ENCODE data around the gene DCDC2C.

DNA sequence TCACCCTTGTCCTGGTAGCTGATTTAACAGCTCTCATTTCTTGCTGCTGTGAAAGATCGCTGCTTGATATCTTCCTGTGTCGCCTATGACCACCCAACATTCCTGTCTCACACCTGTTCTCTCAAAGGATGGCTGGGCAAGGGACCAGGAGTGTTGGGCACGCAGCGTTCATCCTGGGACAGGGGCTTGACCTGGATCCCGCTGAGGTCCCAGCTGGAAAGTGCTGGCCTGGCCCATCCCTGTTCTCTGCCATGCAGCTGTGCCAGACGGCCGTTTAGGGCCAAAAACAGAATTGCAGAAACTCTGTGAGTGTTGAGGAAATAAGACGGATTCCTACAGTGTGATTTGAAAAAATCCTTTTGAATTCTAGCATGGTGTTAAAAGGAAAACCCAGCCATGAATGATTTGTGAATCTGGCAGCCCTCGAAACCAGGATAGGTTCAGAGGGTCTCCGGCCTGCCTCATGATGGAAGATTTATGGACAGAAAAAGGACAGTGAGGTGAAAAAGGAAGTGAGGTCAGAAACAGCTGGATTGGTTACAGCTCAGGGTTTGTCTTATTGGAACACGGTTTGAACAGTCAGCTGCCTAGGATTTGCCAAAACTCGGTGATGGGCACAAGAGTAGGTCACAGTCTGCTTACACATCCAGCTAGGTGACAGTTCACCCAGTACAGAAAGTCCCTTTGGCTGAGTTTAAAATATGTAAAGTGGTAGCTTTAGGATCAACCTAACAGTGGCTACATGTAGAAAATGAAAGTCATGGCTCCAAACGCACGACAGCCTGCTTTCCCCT lies 164.8 kb downstream of the DCDC2C start:
- TF ChIP-seq, protein P1, sequence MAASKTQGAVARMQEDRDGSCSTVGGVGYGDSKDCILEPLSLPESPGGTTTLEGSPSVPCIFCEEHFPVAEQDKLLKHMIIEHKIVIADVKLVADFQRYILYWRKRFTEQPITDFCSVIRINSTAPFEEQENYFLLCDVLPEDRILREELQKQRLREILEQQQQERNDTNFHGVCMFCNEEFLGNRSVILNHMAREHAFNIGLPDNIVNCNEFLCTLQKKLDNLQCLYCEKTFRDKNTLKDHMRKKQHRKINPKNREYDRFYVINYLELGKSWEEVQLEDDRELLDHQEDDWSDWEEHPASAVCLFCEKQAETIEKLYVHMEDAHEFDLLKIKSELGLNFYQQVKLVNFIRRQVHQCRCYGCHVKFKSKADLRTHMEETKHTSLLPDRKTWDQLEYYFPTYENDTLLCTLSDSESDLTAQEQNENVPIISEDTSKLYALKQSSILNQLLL (CRISPR knock-in tag; IDR thresholded peaks at IDR 0.05; ENCODE audit: borderline replicate concordance): no peak
- TF ChIP-seq GABPA (tag; conservative IDR thresholded peaks at IDR 0.05; ENCODE audit: low read depth): no peak
- TF ChIP-seq, protein P2, sequence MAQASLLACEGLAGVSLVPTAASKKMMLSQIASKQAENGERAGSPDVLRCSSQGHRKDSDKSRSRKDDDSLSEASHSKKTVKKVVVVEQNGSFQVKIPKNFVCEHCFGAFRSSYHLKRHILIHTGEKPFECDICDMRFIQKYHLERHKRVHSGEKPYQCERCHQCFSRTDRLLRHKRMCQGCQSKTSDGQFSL (CRISPR knock-in tag; IDR thresholded peaks at IDR 0.05): no peak
- TF ChIP-seq, protein P2 (tag; IDR thresholded peaks at IDR 0.05): no peak
- TF ChIP-seq JUND (IDR thresholded peaks at IDR 0.05; ENCODE audit: borderline replicate concordance, low read depth, low read length): no peak
- no peak for TF ChIP-seq JUND (tag; IDR thresholded peaks at IDR 0.05; ENCODE audit: borderline replicate concordance, low read depth, low read length)
- no peak for TF ChIP-seq KDM5B (IDR thresholded peaks at IDR 0.05; ENCODE audit: insufficient replicate concordance, low read depth, low read length)
- TF ChIP-seq CBFB (CRISPR knock-in tag; IDR thresholded peaks at IDR 0.05): no peak
- TF ChIP-seq CC2D1A (IDR thresholded peaks at IDR 0.05): no peak
- TF ChIP-seq, protein P3, sequence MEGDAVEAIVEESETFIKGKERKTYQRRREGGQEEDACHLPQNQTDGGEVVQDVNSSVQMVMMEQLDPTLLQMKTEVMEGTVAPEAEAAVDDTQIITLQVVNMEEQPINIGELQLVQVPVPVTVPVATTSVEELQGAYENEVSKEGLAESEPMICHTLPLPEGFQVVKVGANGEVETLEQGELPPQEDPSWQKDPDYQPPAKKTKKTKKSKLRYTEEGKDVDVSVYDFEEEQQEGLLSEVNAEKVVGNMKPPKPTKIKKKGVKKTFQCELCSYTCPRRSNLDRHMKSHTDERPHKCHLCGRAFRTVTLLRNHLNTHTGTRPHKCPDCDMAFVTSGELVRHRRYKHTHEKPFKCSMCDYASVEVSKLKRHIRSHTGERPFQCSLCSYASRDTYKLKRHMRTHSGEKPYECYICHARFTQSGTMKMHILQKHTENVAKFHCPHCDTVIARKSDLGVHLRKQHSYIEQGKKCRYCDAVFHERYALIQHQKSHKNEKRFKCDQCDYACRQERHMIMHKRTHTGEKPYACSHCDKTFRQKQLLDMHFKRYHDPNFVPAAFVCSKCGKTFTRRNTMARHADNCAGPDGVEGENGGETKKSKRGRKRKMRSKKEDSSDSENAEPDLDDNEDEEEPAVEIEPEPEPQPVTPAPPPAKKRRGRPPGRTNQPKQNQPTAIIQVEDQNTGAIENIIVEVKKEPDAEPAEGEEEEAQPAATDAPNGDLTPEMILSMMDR (IDR thresholded peaks at IDR 0.05 in 2 of 3, conservative IDR thresholded peaks at IDR 0.05 in 1 of 3; ENCODE audit: insufficient read depth in 2 of 3, low read depth in 1 of 3, low read length in 3 of 3): no peak
- TF ChIP-seq MAFK (IDR thresholded peaks at IDR 0.05; ENCODE audit: low read length): no peak
